Stimulated activated naive CD4-positive, alpha-beta T cell (primary cell): ENCODE measurements around the gene CPNE5.

Experiments
- DNase-seq, 6 experiments: peaks; one replicate each; lab custom pipeline; 2025; lab: John Stamatoyannopoulos, UW

Gene CPNE5

GRCh38 chr6:36791521-36792135, 47.6 kb downstream of the CPNE5 start:
- DNase-seq = no peak

- DNase-seq = no peak
Observed at GRCh38 chr6:36791085-36791484, 48.2 kb downstream of the CPNE5 start.

GRCh38 chr6:36788768-36789167, 50.5 kb downstream of the CPNE5 start:
- DNase-seq = peak in 2 of 6 experiments; percentile 4 to 17

- DNase-seq = no peak
Observed at GRCh38 chr6:36788186-36788585, 51.1 kb downstream of the CPNE5 start.

GRCh38 chr6:36787210-36787609, 52.0 kb downstream of the CPNE5 start:
- no peak for DNase-seq

GRCh38 chr6:36786055-36786675, 53.1 kb downstream of the CPNE5 start:
- DNase-seq = no peak

GRCh38 chr6:36784376-36784636, 54.9 kb downstream of the CPNE5 start:
- no peak for DNase-seq

GRCh38 chr6:36783603-36784375, 55.5 kb downstream of the CPNE5 start:
- no peak for DNase-seq

GRCh38 chr6:36781669-36782068, 57.6 kb downstream of the CPNE5 start:
- no peak for DNase-seq

- DNase-seq = no peak
Observed at GRCh38 chr6:36780442-36781177, 58.6 kb downstream of the CPNE5 start.

GRCh38 chr6:36779227-36779626, 60.0 kb downstream of the CPNE5 start:
- DNase-seq = no peak

- DNase-seq = no peak
Observed at GRCh38 chr6:36777801-36778200, 61.4 kb downstream of the CPNE5 start.

- DNase-seq = no peak
Observed at GRCh38 chr6:36776167-36776566, 63.1 kb downstream of the CPNE5 start.

GRCh38 chr6:36774331-36774730, 64.9 kb downstream of the CPNE5 start:
- DNase-seq = no peak

GRCh38 chr6:36772397-36772796, 66.8 kb downstream of the CPNE5 start:
- DNase-seq = no peak

- no peak for DNase-seq
Observed at GRCh38 chr6:36771145-36771544, 68.1 kb downstream of the CPNE5 start.

- DNase-seq = peak in 5 of 6 experiments; percentile 2 to 24 (median 7)
Observed at GRCh38 chr6:36769676-36770499, 69.4 kb downstream of the CPNE5 start.

GRCh38 chr6:36769183-36769675, 70.0 kb downstream of the CPNE5 start:
- DNase-seq = no peak

GRCh38 chr6:36766399-36766945, 72.8 kb downstream of the CPNE5 start:
- no peak for DNase-seq

- DNase-seq = peak; percentile 60 to 83 (median 74)
Observed at GRCh38 chr6:36765594-36766398, 73.4 kb downstream of the CPNE5 start.

- no peak for DNase-seq
Observed at GRCh38 chr6:36765190-36765589, 74.1 kb downstream of the CPNE5 start.
